Uterus (tissue), 2 donors: ENCODE results near the gene ADAMTSL4.
"Not testable (repeated sequence)": the region's sequence is repeated elsewhere in the genome, so short reads cannot be mapped to it uniquely, and the experiment has no call there.

Source experiments
- POLR2A ChIP-seq, 2 donors: fragments of 450-650 bp; IDR thresholded peaks; one replicate each; pipeline ENCODE4 v1.6.1; 2016; ENCODE audit warnings: antibody characterized with exemption in 2 of 2, mild to moderate bottlenecking in 1 of 2, moderate library complexity in 1 of 2
- TF ChIP-seq, protein P1 (sequence below), 4 experiments: fragments of 200-600 bp in 2 of 4; fragments of 450-650 bp in 2 of 4; sonication (generic) in 2 of 4; IDR thresholded peaks; one replicate each; pipeline ENCODE4 v1.5.1; 2016 to 2019; ENCODE audit warnings: antibody characterized with exemption in 4 of 4, mild to moderate bottlenecking in 2 of 4, moderate library complexity in 1 of 4

GRCh38 chr1:150602372-150602771, 53.2 kb downstream of the ADAMTSL4 start:
- not testable (repeated sequence) for TF ChIP-seq POLR2A (IDR thresholded peaks at IDR 0.05)
- TF ChIP-seq, protein P1, sequence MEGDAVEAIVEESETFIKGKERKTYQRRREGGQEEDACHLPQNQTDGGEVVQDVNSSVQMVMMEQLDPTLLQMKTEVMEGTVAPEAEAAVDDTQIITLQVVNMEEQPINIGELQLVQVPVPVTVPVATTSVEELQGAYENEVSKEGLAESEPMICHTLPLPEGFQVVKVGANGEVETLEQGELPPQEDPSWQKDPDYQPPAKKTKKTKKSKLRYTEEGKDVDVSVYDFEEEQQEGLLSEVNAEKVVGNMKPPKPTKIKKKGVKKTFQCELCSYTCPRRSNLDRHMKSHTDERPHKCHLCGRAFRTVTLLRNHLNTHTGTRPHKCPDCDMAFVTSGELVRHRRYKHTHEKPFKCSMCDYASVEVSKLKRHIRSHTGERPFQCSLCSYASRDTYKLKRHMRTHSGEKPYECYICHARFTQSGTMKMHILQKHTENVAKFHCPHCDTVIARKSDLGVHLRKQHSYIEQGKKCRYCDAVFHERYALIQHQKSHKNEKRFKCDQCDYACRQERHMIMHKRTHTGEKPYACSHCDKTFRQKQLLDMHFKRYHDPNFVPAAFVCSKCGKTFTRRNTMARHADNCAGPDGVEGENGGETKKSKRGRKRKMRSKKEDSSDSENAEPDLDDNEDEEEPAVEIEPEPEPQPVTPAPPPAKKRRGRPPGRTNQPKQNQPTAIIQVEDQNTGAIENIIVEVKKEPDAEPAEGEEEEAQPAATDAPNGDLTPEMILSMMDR (IDR thresholded peaks at IDR 0.05), result not testable (repeated sequence)
